ENCODE data around the gene RASL12. TPM values are rescaled to one million over a fixed set of nuclear protein-coding genes. Genes with fewer than 3 reads are reported as not detected.

Gene RASL12
- total and polyA plus RNA-seq, 2 donors (not counting 1 experiment from before 2014, with no cell fraction given): not detected

GRCh38 chr15:65059931-65060596 lies 7.7 kb downstream of the RASL12 start:
- H3K4me1 ChIP-seq (ENCODE audit: control insufficient read depth in 2 of 2, insufficient read depth in 2 of 2, low read length in 2 of 2): no peaks in the 10 kb centered on the region
- intact Hi-C loops (cut with micrococcal nuclease): no loop called here
- no peaks in the 10 kb centered on the region for H3K4me1 Mint-ChIP-seq
- no peaks in the 10 kb centered on the region for H4K20me1 ChIP-seq (ENCODE audit: control insufficient read depth, insufficient read depth, low read length, poor library complexity, severe bottlenecking)
- peaks cover 4% of the 10 kb centered on the region for H3K27me3 Mint-ChIP-seq
- H3K27ac Mint-ChIP-seq: no peak overlapping the region
- WGBS (ENCODE audit: insufficient coverage): 70% methylated on average over 3 of the region's 4 CpGs
- no peak overlapping the region for H2AFZ ChIP-seq (ENCODE audit: insufficient read depth, low read depth, low read length, poor library complexity, severe bottlenecking)
- H3K27ac ChIP-seq (ENCODE audit: low read length in 2 of 2): no peak overlapping the region
- ATAC-seq (ENCODE audit: low read depth) (no peak), DNase-seq (no peak)
- H3K9me3 Mint-ChIP-seq (ENCODE audit: insufficient read depth): no peaks in the 10 kb centered on the region
- H3K36me3 ChIP-seq (replicated peaks in 1 of 2; ENCODE audit: control extremely low read depth in 1 of 2, control insufficient read depth in 1 of 2, extremely low read depth in 1 of 2, insufficient read depth in 2 of 2, low read length in 1 of 2): no peaks in the 10 kb centered on the region
- H3K79me2 ChIP-seq (ENCODE audit: control insufficient read depth, insufficient read depth, low read length): no peaks in the 10 kb centered on the region
- ChIA-PET POLR2A (no interaction called here), CTCF (no interaction called here)
- peaks cover 0 to 4% (median 0%) of the 10 kb centered on the region in 3 donors for H3K9me3 ChIP-seq (ENCODE audit: control extremely low read depth in 1 of 3, control insufficient read depth in 2 of 3, insufficient read depth in 1 of 3, low read length in 2 of 3)
- TF ChIP-seq EZH2 (IDR thresholded peaks at IDR 0.05; ENCODE audit: borderline replicate concordance, insufficient read depth, low read depth, low read length, poor library complexity, severe bottlenecking) (no peak), CTCF (IDR thresholded peaks at IDR 0.05) (no peak)
- no peak overlapping the region for H3K4me3 ChIP-seq (ENCODE audit: control extremely low read depth in 1 of 5, extremely low read depth in 1 of 5, insufficient read depth in 1 of 5, low read depth in 2 of 5, low read length in 4 of 5)
- H3K4me3 Mint-ChIP-seq: no peak overlapping the region
- H3K27me3 ChIP-seq (replicated peaks in 1 of 4; ENCODE audit: control extremely low read depth in 1 of 4, control insufficient read depth in 3 of 4, insufficient read depth in 4 of 4, low read length in 3 of 4): peaks cover 0 to 2% (median under 1%) of the 10 kb centered on the region in 4 experiments
- no peak overlapping the region for H3K9ac ChIP-seq (ENCODE audit: low read length)
- H3K4me2 ChIP-seq (replicated peaks; ENCODE audit: low read depth, low read length, poor library complexity, severe bottlenecking): no peak overlapping the region

GRCh38 chr15:65059369-65059750 lies 8.4 kb downstream of the RASL12 start:
- TF ChIP-seq CTCF (IDR thresholded peaks at IDR 0.05): no peak
- TF ChIP-seq EZH2 (IDR thresholded peaks at IDR 0.05; ENCODE audit: borderline replicate concordance, insufficient read depth, low read depth, low read length, poor library complexity, severe bottlenecking): no peak
- no peak overlapping the region for H3K27ac ChIP-seq (ENCODE audit: low read length in 2 of 2)
- intact Hi-C loops (cut with micrococcal nuclease): no loop called here
- H3K27me3 ChIP-seq (replicated peaks in 1 of 4; ENCODE audit: control extremely low read depth in 1 of 4, control insufficient read depth in 3 of 4, insufficient read depth in 4 of 4, low read length in 3 of 4): peaks cover 0 to 2% (median 0%) of the 10 kb centered on the region in 4 experiments
- H3K9me3 Mint-ChIP-seq (ENCODE audit: insufficient read depth): no peaks in the 10 kb centered on the region
- H3K27ac Mint-ChIP-seq: no peak overlapping the region
- H3K9me3 ChIP-seq (ENCODE audit: control extremely low read depth in 1 of 3, control insufficient read depth in 2 of 3, insufficient read depth in 1 of 3, low read length in 2 of 3): peaks cover 0 to 4% (median 0%) of the 10 kb centered on the region in 3 donors
- ATAC-seq (ENCODE audit: low read depth): no peak
- no peaks in the 10 kb centered on the region for H3K4me1 Mint-ChIP-seq
- CTCF ChIA-PET: no interaction called here
- H3K27me3 Mint-ChIP-seq: peaks cover 4% of the 10 kb centered on the region
- H3K4me3 ChIP-seq (ENCODE audit: control extremely low read depth in 1 of 5, extremely low read depth in 1 of 5, insufficient read depth in 1 of 5, low read depth in 2 of 5, low read length in 4 of 5): no peak overlapping the region
- POLR2A ChIA-PET: no interaction called here
- H3K79me2 ChIP-seq (ENCODE audit: control insufficient read depth, insufficient read depth, low read length): no peaks in the 10 kb centered on the region
- no peak overlapping the region for H3K9ac ChIP-seq (ENCODE audit: low read length)
- 80% methylated on average over 3 of the region's 3 CpGs for WGBS (ENCODE audit: insufficient coverage)
- no peak overlapping the region for H2AFZ ChIP-seq (ENCODE audit: insufficient read depth, low read depth, low read length, poor library complexity, severe bottlenecking)
- no peaks in the 10 kb centered on the region for H3K36me3 ChIP-seq (replicated peaks in 1 of 2; ENCODE audit: control extremely low read depth in 1 of 2, control insufficient read depth in 1 of 2, extremely low read depth in 1 of 2, insufficient read depth in 2 of 2, low read length in 1 of 2)
- DNase-seq: no peak
- H3K4me1 ChIP-seq (ENCODE audit: control insufficient read depth in 2 of 2, insufficient read depth in 2 of 2, low read length in 2 of 2): peaks cover 0 to 2% of the 10 kb centered on the region in 2 donors
- no peaks in the 10 kb centered on the region for H4K20me1 ChIP-seq (ENCODE audit: control insufficient read depth, insufficient read depth, low read length, poor library complexity, severe bottlenecking)
- H3K4me2 ChIP-seq (replicated peaks; ENCODE audit: low read depth, low read length, poor library complexity, severe bottlenecking): no peak overlapping the region
- no peak overlapping the region for H3K4me3 Mint-ChIP-seq

Data from B cell (primary cell).